ES-I3 (cell line): ENCODE measurements around the gene SLC5A11.

Source experiments
- H3K36me3 ChIP-seq: 2 replicates; pipeline ENCODE4 v1.6.1; 2013; ENCODE audit warnings: mild to moderate bottlenecking, low read length, control low read depth, moderate library complexity; ENCODE audit not compliant: insufficient read depth
- H3K4me1 ChIP-seq: 2 replicates; pipeline ENCODE4 v1.6.1; 2013; ENCODE audit warnings: mild to moderate bottlenecking, control low read depth, low read length; ENCODE audit not compliant: insufficient read depth
- H3K9ac ChIP-seq: 2 replicates; pipeline ENCODE4 v1.6.1; 2013; ENCODE audit warnings: low read depth, mild to moderate bottlenecking, low read length, moderate library complexity
- H3K9me3 ChIP-seq: 2 replicates; pipeline ENCODE4 v1.6.1; 2013; ENCODE audit warnings: mild to moderate bottlenecking, low read length, moderate library complexity; ENCODE audit not compliant: control insufficient read depth, insufficient read depth

The SLC5A11 gene

GRCh38 chr16:24906901-24907300 lies 61.1 kb downstream of the SLC5A11 start:
- Histone ChIP-seq H3K9ac (no peak overlapping the region), H3K4me1 (no peaks in the 10 kb centered on the region), H3K36me3 (no peaks in the 10 kb centered on the region), H3K9me3 (no peaks in the 10 kb centered on the region)

- H3K9me3 ChIP-seq = no peaks in the 10 kb centered on the region
Measured at GRCh38 chr16:24908716-24909115, 63.0 kb downstream of the SLC5A11 start.

GRCh38 chr16:24909856-24910255 lies 64.1 kb downstream of the SLC5A11 start:
- no peaks in the 10 kb centered on the region for H3K4me1 ChIP-seq
- H3K36me3 ChIP-seq = no peaks in the 10 kb centered on the region
- no peak overlapping the region for H3K9ac ChIP-seq
- no peaks in the 10 kb centered on the region for H3K9me3 ChIP-seq

More at GRCh38 chr16:24908716-24909115, 63.0 kb downstream of the SLC5A11 start:
- H3K4me1 ChIP-seq = no peaks in the 10 kb centered on the region
- H3K36me3 ChIP-seq = no peaks in the 10 kb centered on the region
- no peak overlapping the region for H3K9ac ChIP-seq

GRCh38 chr16:24915019-24915418 lies 69.3 kb downstream of the SLC5A11 start:
- Histone ChIP-seq H3K4me1 (no peaks in the 10 kb centered on the region), H3K36me3 (no peaks in the 10 kb centered on the region)

GRCh38 chr16:24915576-24915975 lies 69.8 kb downstream of the SLC5A11 start:
- H3K9ac ChIP-seq = no peak overlapping the region
- no peaks in the 10 kb centered on the region for H3K36me3 ChIP-seq
- no peaks in the 10 kb centered on the region for H3K9me3 ChIP-seq
- no peaks in the 10 kb centered on the region for H3K4me1 ChIP-seq

More at GRCh38 chr16:24915019-24915418, 69.3 kb downstream of the SLC5A11 start:
- H3K9me3 ChIP-seq = no peaks in the 10 kb centered on the region
- no peak overlapping the region for H3K9ac ChIP-seq

GRCh38 chr16:24917236-24917635 lies 71.5 kb downstream of the SLC5A11 start:
- Histone ChIP-seq H3K4me1 (no peaks in the 10 kb centered on the region), H3K9ac (no peak overlapping the region), H3K36me3 (no peaks in the 10 kb centered on the region), H3K9me3 (no peaks in the 10 kb centered on the region)

- Histone ChIP-seq H3K9ac (no peak overlapping the region), H3K9me3 (no peaks in the 10 kb centered on the region), H3K36me3 (no peaks in the 10 kb centered on the region), H3K4me1 (no peaks in the 10 kb centered on the region)
Measured at GRCh38 chr16:24917891-24918290, 72.1 kb downstream of the SLC5A11 start.

GRCh38 chr16:24918641-24919040 lies 72.9 kb downstream of the SLC5A11 start:
- no peak overlapping the region for H3K9ac ChIP-seq
- no peaks in the 10 kb centered on the region for H3K4me1 ChIP-seq
- H3K9me3 ChIP-seq = no peaks in the 10 kb centered on the region
- H3K36me3 ChIP-seq = no peaks in the 10 kb centered on the region

GRCh38 chr16:24919536-24919935 lies 73.8 kb downstream of the SLC5A11 start:
- H3K36me3 ChIP-seq = no peaks in the 10 kb centered on the region

GRCh38 chr16:24920568-24920967 lies 74.8 kb downstream of the SLC5A11 start:
- H3K36me3 ChIP-seq = no peaks in the 10 kb centered on the region
- H3K9me3 ChIP-seq = no peaks in the 10 kb centered on the region
- no peak overlapping the region for H3K9ac ChIP-seq
- no peaks in the 10 kb centered on the region for H3K4me1 ChIP-seq

More at GRCh38 chr16:24919536-24919935, 73.8 kb downstream of the SLC5A11 start:
- Histone ChIP-seq H3K9ac (no peak overlapping the region), H3K4me1 (no peaks in the 10 kb centered on the region), H3K9me3 (no peaks in the 10 kb centered on the region)

GRCh38 chr16:24921229-24921628 lies 75.5 kb downstream of the SLC5A11 start:
- Histone ChIP-seq H3K9ac (no peak overlapping the region), H3K36me3 (no peaks in the 10 kb centered on the region), H3K4me1 (no peaks in the 10 kb centered on the region), H3K9me3 (no peaks in the 10 kb centered on the region)

- Histone ChIP-seq H3K9me3 (no peaks in the 10 kb centered on the region), H3K9ac (no peak overlapping the region), H3K4me1 (no peaks in the 10 kb centered on the region), H3K36me3 (peaks cover 6% of the 10 kb centered on the region; the same call in 1 of the 2 replicates)
Measured at GRCh38 chr16:24925163-24925562, 79.4 kb downstream of the SLC5A11 start.

- no peak overlapping the region for H3K9ac ChIP-seq
- H3K9me3 ChIP-seq = no peaks in the 10 kb centered on the region
- H3K4me1 ChIP-seq = no peaks in the 10 kb centered on the region
- H3K36me3 ChIP-seq = peaks cover 6% of the 10 kb centered on the region
Measured at GRCh38 chr16:24929409-24929808, 83.6 kb downstream of the SLC5A11 start.

- Histone ChIP-seq H3K36me3 (peaks cover 10% of the 10 kb centered on the region), H3K4me1 (no peaks in the 10 kb centered on the region), H3K9ac (no peak overlapping the region), H3K9me3 (no peaks in the 10 kb centered on the region)
Measured at GRCh38 chr16:24930440-24930839, 84.7 kb downstream of the SLC5A11 start.

- Histone ChIP-seq H3K4me1 (no peaks in the 10 kb centered on the region), H3K9ac (no peak overlapping the region), H3K9me3 (no peaks in the 10 kb centered on the region), H3K36me3 (peaks cover 10% of the 10 kb centered on the region)
Measured at GRCh38 chr16:24931091-24931490, 85.3 kb downstream of the SLC5A11 start.

GRCh38 chr16:24935336-24935735 lies 89.6 kb downstream of the SLC5A11 start:
- Histone ChIP-seq H3K9me3 (no peaks in the 10 kb centered on the region), H3K36me3 (peaks cover 7% of the 10 kb centered on the region), H3K4me1 (no peaks in the 10 kb centered on the region), H3K9ac (no peak overlapping the region)
